Vagina (tissue), 2 donors: Measurements from ENCODE around the gene SLC66A2.

Experiments used
- CTCF ChIP-seq, 3 experiments: fragments of 450-650 bp in 2 of 3; fragments of 200-600 bp in 1 of 3; sonication (generic) in 1 of 3; IDR thresholded peaks; one replicate each; pipeline ENCODE4 v1.5.1; 2017 to 2019; ENCODE audit warnings: antibody characterized with exemption in 3 of 3, mild to moderate bottlenecking in 2 of 3, moderate library complexity in 2 of 3
- POLR2A ChIP-seq, 2 donors: fragments of 450-650 bp; IDR thresholded peaks; one replicate each; pipeline ENCODE4 v1.6.1; 2017; ENCODE audit warnings: antibody characterized with exemption in 2 of 2, mild to moderate bottlenecking in 2 of 2, moderate library complexity in 2 of 2
- POLR2AphosphoS5 ChIP-seq, 2 donors: sonication (generic); formaldehyde crosslinking; IDR thresholded peaks; one replicate each; pipeline ENCODE4 v1.9.0; 2017; ENCODE audit warnings: antibody characterized with exemption in 2 of 2, mild to moderate bottlenecking in 2 of 2, low read depth in 1 of 2; ENCODE audit not compliant: insufficient read depth in 1 of 2

- TF ChIP-seq CTCF (IDR thresholded peaks at IDR 0.05): no peak
- TF ChIP-seq POLR2AphosphoS5 (IDR thresholded peaks at IDR 0.05; ENCODE audit: insufficient read depth in 1 of 2, low read depth in 1 of 2): peak; percentile 22 to 77
- TF ChIP-seq POLR2A (IDR thresholded peaks at IDR 0.05): peak in 1 of 2 donors; percentile 60
Observed at GRCh38 chr18:79988451-79989194, 37.2 kb upstream of the SLC66A2 start, which contains the start of gene TXNL4A.
